ENCODE results near the gene AOAH. TPM values are rescaled to one million over a fixed set of nuclear protein-coding genes. Genes with fewer than 3 reads are reported as not detected.
A peak's percentile ranks its signal among the peaks of the same experiment; 100 is the strongest.

Gene AOAH
- total RNA-seq, 4 donors from 2014 or later = 0.93 to 20.5 (median 9.9) TPM

- H3K9me3 ChIP-seq = no peaks in the 10 kb centered on the region
- TF ChIP-seq CTCF (IDR thresholded peaks at IDR 0.05) = no peak
- no peak for TF ChIP-seq POLR2AphosphoS5 (IDR thresholded peaks at IDR 0.05)
- TF ChIP-seq EP300 (IDR thresholded peaks at IDR 0.05) = no peak
- TF ChIP-seq POLR2A (IDR thresholded peaks at IDR 0.05) = no peak
- ATAC-seq = no peak
- no peak overlapping the region for H3K4me3 ChIP-seq
- H3K27me3 ChIP-seq = no peaks in the 10 kb centered on the region
- 60 to 82% methylated on average over 1 to 2 of the region's 2 CpGs for WGBS, 2 donors (ENCODE audit: low coverage in 1 of 2)
- H3K27ac ChIP-seq = no peak overlapping the region
- H3K36me3 ChIP-seq = no peaks in the 10 kb centered on the region
- H3K4me1 ChIP-seq = no peaks in the 10 kb centered on the region
These were observed 57.1 kb downstream of the AOAH start for GRCh38 chr7:36667007-36667745.

GRCh38 chr7:36663481-36663880, 60.8 kb downstream of the AOAH start:
- TF ChIP-seq CTCF (IDR thresholded peaks at IDR 0.05) (no peak), EP300 (IDR thresholded peaks at IDR 0.05) (no peak), POLR2A (IDR thresholded peaks at IDR 0.05) (no peak), POLR2AphosphoS5 (IDR thresholded peaks at IDR 0.05) (no peak)
- Histone ChIP-seq H3K4me3 (no peak overlapping the region), H3K4me1 (no peaks in the 10 kb centered on the region), H3K9me3 (no peaks in the 10 kb centered on the region), H3K27ac (no peak overlapping the region), H3K27me3 (no peaks in the 10 kb centered on the region), H3K36me3 (no peaks in the 10 kb centered on the region)
- WGBS, 2 donors (ENCODE audit: low coverage in 1 of 2) = 75 to 88% methylated on average over 4 of the region's 4 CpGs
- no peak for ATAC-seq

- no peak for ATAC-seq
- no peak overlapping the region for H3K4me3 ChIP-seq
- 52 to 67% methylated on average over 3 to 7 of the region's 7 CpGs for WGBS, 2 donors (ENCODE audit: low coverage in 1 of 2)
- H3K4me1 ChIP-seq = no peaks in the 10 kb centered on the region
- no peak overlapping the region for H3K27ac ChIP-seq
- no peaks in the 10 kb centered on the region for H3K36me3 ChIP-seq
- no peaks in the 10 kb centered on the region for H3K27me3 ChIP-seq
- TF ChIP-seq EP300 (IDR thresholded peaks at IDR 0.05) = no peak
- TF ChIP-seq POLR2A (IDR thresholded peaks at IDR 0.05) = no peak
- TF ChIP-seq POLR2AphosphoS5 (IDR thresholded peaks at IDR 0.05) = no peak
- no peaks in the 10 kb centered on the region for H3K9me3 ChIP-seq
These were observed 63.0 kb downstream of the AOAH start for GRCh38 chr7:36661135-36661840.

GRCh38 chr7:36659638-36660341, 64.5 kb downstream of the AOAH start:
- H3K27me3 ChIP-seq = no peaks in the 10 kb centered on the region
- no peaks in the 10 kb centered on the region for H3K9me3 ChIP-seq
- ATAC-seq = no peak
- H3K4me1 ChIP-seq = no peaks in the 10 kb centered on the region
- TF ChIP-seq CTCF (IDR thresholded peaks at IDR 0.05) (no peak), EP300 (IDR thresholded peaks at IDR 0.05) (no peak), POLR2A (IDR thresholded peaks at IDR 0.05) (no peak), POLR2AphosphoS5 (IDR thresholded peaks at IDR 0.05) (no peak)
- WGBS, 2 donors (ENCODE audit: low coverage in 1 of 2) = 71 to 93% methylated on average over 7 to 12 of the region's 13 CpGs
- no peaks in the 10 kb centered on the region for H3K36me3 ChIP-seq
- H3K27ac ChIP-seq = no peak overlapping the region
- no peak overlapping the region for H3K4me3 ChIP-seq

GRCh38 chr7:36659172-36659516, 65.2 kb downstream of the AOAH start:
- WGBS, 2 donors (ENCODE audit: low coverage in 1 of 2) = 44 to 48% methylated on average over 2 to 4 of the region's 4 CpGs
- no peaks in the 10 kb centered on the region for H3K36me3 ChIP-seq
- no peaks in the 10 kb centered on the region for H3K27me3 ChIP-seq
- H3K4me3 ChIP-seq = no peak overlapping the region
- peak; percentile 48 for ATAC-seq
- H3K27ac ChIP-seq = no peak overlapping the region
- peaks cover 0 to under 1% (median 0%) of the 10 kb centered on the region in 3 donors for H3K4me1 ChIP-seq
- TF ChIP-seq POLR2AphosphoS5 (IDR thresholded peaks at IDR 0.05) (no peak), EP300 (IDR thresholded peaks at IDR 0.05) (no peak), POLR2A (IDR thresholded peaks at IDR 0.05) (no peak), CTCF (IDR thresholded peaks at IDR 0.05) (no peak)
- no peaks in the 10 kb centered on the region for H3K9me3 ChIP-seq
